ENCODE data around the gene TP63.

Gene TP63

GRCh38 chr3:189937302-189938127 lies 306.3 kb downstream of the TP63 start:
- no peak for DNase-seq

GRCh38 chr3:189941125-189941524 lies 309.9 kb downstream of the TP63 start:
- peak in 1 of 3 experiments; percentile 42 for DNase-seq

- DNase-seq = peak in 1 of 3 experiments; percentile 42
These were observed 310.5 kb downstream of the TP63 start for GRCh38 chr3:189941679-189942078.

GRCh38 chr3:189942948-189943347 lies 311.8 kb downstream of the TP63 start:
- DNase-seq = no peak

- DNase-seq = no peak
These were observed 313.3 kb downstream of the TP63 start for GRCh38 chr3:189944285-189945145.

GRCh38 chr3:189945935-189946709 lies 314.9 kb downstream of the TP63 start:
- DNase-seq = no peak

Data from NCI-H1417 (cell line).